Omental fat pad (tissue), 4 donors: ENCODE measurements around the gene TEFM. TPM values are rescaled to one million over a fixed set of nuclear protein-coding genes. Genes with fewer than 3 reads are reported as not detected.

Experiments
- small RNA-seq: library from RNA; depleted of rRNA; stranded (forward); fragments of <200 nt; gene quantifications from one replicate; pipeline ENCODE3, GENCODE V24; 2016
- total RNA-seq, 4 donors: library from RNA; depleted of rRNA; stranded (reverse); fragments of >200 nt; gene quantifications; one replicate each; pipeline ENCODE4 v1.1.0, GENCODE V29; 2016

The TEFM gene
- total RNA-seq, 4 donors from 2014 or later: 6.3 to 15.4 (median 10.2) TPM

Small RNA genes within 50 kb of the gene (small RNA-seq; reads per million reads assigned to genes)
- gene RNU6-298P: not detected

Other genes with a start within 250 kb of the TEFM start
- gene CRLF3, start 81.5 kb downstream of the TEFM start, total RNA-seq: 10 to 100 TPM; 11.4 to 22.7 (median 17.1) TPM
- 1 to 10 TPM in 2 of 4 donors, under 1 TPM in 2; 0.74 to 2.5 (median 1.2) TPM for gene ATAD5, start 74.3 kb downstream of the TEFM start, total RNA-seq
- 10 to 100 TPM; 25.1 to 72.5 (median 51.8) TPM for gene ADAP2, start 15.7 kb upstream of the TEFM start, total RNA-seq
- gene RNF135, start 64.8 kb upstream of the TEFM start, total RNA-seq: 10 to 100 TPM; 24.7 to 57.5 (median 40.5) TPM
- gene NF1, start 188.7 kb upstream of the TEFM start, total RNA-seq: 10 to 100 TPM; 51.9 to 67.8 (median 66.3) TPM